K562 treated with DMSO at 1 percent for 4 hours (cell line): ENCODE measurements around the gene ZBTB40. TPM values are rescaled to one million over a fixed set of nuclear protein-coding genes. Genes with fewer than 3 reads are reported as not detected.

Experiments
- total RNA-seq: library from RNA; unstranded; fragments of 300-600 nt; gene quantifications from 2 replicates; pipeline ENCODE4 v1.2.3, GENCODE V29; 2022; ENCODE audit not compliant: insufficient read depth

Gene ZBTB40, protein sequence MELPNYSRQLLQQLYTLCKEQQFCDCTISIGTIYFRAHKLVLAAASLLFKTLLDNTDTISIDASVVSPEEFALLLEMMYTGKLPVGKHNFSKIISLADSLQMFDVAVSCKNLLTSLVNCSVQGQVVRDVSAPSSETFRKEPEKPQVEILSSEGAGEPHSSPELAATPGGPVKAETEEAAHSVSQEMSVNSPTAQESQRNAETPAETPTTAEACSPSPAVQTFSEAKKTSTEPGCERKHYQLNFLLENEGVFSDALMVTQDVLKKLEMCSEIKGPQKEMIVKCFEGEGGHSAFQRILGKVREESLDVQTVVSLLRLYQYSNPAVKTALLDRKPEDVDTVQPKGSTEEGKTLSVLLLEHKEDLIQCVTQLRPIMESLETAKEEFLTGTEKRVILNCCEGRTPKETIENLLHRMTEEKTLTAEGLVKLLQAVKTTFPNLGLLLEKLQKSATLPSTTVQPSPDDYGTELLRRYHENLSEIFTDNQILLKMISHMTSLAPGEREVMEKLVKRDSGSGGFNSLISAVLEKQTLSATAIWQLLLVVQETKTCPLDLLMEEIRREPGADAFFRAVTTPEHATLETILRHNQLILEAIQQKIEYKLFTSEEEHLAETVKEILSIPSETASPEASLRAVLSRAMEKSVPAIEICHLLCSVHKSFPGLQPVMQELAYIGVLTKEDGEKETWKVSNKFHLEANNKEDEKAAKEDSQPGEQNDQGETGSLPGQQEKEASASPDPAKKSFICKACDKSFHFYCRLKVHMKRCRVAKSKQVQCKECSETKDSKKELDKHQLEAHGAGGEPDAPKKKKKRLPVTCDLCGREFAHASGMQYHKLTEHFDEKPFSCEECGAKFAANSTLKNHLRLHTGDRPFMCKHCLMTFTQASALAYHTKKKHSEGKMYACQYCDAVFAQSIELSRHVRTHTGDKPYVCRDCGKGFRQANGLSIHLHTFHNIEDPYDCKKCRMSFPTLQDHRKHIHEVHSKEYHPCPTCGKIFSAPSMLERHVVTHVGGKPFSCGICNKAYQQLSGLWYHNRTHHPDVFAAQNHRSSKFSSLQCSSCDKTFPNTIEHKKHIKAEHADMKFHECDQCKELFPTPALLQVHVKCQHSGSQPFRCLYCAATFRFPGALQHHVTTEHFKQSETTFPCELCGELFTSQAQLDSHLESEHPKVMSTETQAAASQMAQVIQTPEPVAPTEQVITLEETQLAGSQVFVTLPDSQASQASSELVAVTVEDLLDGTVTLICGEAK
- total RNA-seq = 10.7 and 16.2 TPM in 2 replicates

DNA sequence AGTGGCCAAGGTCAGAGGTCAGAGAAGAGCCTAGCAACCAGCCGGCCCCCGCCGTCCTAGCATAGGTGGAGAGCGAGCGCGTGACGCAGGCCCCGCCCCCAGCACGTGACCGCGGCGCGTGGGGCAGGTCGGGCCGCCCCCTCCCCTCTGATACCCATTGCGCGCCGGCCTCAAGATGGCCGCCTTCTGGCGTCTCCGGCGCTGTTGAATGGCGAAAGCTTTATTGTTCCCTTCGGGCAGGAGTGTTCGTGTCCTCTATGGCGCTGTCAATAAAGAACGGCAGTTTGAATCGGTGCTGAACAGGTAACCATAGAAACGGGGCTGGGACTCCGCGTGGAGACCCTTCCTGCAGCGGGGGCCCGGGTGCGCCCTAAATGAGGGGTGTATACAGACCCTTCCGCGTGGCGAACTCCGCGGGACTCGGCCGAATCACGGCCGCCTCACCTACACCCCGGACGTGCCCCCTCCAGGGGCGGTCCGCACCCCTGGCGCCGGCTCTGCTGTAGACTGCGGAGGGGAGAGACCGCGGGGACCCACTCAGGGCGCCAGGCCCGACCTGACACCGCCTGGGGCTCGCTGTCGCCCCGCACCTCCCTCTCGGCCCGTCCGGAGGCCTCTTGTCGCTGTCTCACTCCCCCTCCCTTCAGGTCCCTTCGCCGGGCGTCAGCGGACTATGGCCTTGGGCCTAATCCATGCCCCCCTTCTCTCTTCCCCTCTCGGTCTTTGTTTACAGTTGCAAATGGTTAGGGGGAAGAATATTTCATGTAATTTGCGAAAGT, at the start of gene ZBTB40:
Gene ZBTB40, plus strand, starts transcription at position 150 of the 779 bp plus-strand sequence. CDS start 38,098 bp downstream, outside the sequence.

DNA sequence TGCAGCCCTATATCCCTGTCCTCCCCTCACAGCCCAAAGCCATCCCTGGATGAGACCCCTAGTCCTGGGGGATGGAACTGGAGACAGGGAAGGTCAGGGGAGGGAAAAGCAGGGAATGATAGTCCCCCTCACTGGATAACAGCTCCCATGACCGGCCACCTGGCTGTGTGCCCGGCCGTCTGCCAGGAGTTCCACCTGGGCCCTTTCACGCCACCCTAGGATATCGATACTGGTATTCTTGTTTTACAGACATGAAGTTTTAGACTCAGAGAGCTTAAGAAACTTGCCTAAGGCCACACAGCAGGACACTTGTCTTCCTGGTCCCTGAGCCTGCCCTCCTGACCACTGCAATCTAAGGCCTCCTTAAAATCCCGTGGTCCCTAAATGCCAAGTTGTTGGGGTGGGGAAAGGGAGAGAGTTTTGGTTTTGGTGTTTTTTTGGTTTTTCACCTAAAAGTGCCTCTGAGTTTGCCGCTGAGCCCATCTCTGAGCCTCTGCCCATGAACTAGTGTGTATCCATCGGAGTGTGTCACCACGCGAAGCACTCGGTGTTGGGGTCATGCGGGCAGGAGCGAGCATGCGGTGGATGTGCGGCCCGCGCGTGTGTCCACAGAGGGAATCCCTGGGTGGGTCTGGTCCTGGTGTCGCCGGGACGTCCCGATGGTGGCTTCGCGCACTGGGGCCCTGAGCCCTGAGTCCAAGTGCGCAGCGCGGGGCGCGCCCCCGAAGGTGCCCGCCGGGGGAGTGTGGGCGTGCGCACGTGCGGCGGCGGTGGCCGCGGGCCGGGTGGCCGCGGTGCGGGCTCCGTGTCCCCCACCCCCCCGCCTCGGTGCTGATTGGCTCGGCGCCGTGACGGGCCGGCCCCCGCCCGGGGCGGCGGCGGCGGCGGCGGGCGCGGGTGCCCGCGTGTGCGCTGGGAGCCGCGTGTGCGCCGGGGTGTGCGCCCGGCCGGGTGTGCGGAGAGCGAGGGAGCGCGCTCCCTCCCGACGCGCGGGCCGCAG, 111.2 kb downstream of the ZBTB40 start, which contains the start of gene EPHA8:
Gene EPHA8, plus strand, starts transcription at position 906 of the 1,000 bp plus-strand sequence. CDS start 147 bp downstream, outside the sequence.

Other genes with a start within 250 kb of the ZBTB40 start
- gene EPHA8, start 111.6 kb downstream of the ZBTB40 start, total RNA-seq = not detected in 2 replicates
- gene C1QA, start 184.8 kb downstream of the ZBTB40 start, total RNA-seq = not detected in 2 replicates
- gene C1QC, start 191.8 kb downstream of the ZBTB40 start, total RNA-seq = not detected in 2 replicates
- not detected in 2 replicates for gene C1QB, start 201.4 kb downstream of the ZBTB40 start, total RNA-seq